Measurements from ENCODE around the gene PTPRK.

The PTPRK gene

DNA sequence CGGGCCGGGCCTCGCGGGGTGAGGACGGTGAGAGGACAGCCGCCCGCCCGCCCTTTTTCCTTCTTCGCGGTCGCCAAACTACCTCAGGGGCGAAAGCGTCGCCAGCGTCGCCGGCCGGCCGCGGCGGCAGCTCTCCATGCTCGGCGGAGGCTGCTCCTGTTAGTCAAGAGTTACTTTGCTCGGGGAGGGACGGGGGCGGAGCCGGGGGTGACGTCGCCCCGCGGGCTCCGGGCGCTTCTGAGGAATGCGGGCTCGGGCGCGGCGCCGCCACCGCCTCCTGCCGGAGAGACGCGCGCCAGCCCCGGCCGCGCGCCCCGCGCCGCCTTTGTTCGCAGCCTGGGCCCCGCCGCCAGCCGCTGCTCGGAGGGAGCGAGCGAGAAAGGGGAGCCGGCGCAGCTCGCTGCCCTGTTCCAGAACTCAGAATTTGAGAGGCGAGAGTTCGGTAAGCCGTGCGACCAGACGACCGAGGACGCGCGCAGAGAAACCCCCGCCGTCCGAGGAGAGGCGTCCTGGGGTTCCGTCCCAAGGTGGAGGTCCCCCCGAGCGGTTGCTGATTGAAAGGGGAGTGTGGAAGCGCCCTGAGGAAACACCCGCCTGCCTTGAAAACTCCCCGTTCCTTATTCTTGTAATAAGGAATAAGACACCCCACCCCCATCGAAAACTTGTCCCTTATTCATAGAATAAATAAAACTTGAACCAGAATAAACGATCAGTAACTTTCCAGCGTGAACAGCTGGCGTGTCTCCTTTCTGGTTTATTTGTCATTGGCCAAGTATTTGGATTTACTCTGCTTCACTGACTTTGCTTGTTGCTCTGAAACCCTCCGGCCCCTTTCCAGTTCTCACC, at the start of gene PTPRK:
Gene PTPRK (minus strand): TSS at position 164 of the 846 bp plus-strand sequence. CDS start 241 bp downstream, outside the sequence.
- H3K36me3 ChIP-seq: no peaks in the 10 kb centered on the region
- H3K4me3 ChIP-seq (ENCODE audit: low read depth, low read length): peak within 1 kb of the TSS; percentile 95
- peak within 1 kb of the TSS; percentile 97 for H3K27ac ChIP-seq
- H3K9me3 ChIP-seq (ENCODE audit: severe bottlenecking): no peaks in the 10 kb centered on the region
- H3K27me3 ChIP-seq (ENCODE audit: insufficient read depth, low read depth, severe bottlenecking): no peaks in the 10 kb centered on the region
- TF ChIP-seq, protein P1, sequence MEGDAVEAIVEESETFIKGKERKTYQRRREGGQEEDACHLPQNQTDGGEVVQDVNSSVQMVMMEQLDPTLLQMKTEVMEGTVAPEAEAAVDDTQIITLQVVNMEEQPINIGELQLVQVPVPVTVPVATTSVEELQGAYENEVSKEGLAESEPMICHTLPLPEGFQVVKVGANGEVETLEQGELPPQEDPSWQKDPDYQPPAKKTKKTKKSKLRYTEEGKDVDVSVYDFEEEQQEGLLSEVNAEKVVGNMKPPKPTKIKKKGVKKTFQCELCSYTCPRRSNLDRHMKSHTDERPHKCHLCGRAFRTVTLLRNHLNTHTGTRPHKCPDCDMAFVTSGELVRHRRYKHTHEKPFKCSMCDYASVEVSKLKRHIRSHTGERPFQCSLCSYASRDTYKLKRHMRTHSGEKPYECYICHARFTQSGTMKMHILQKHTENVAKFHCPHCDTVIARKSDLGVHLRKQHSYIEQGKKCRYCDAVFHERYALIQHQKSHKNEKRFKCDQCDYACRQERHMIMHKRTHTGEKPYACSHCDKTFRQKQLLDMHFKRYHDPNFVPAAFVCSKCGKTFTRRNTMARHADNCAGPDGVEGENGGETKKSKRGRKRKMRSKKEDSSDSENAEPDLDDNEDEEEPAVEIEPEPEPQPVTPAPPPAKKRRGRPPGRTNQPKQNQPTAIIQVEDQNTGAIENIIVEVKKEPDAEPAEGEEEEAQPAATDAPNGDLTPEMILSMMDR (IDR thresholded peaks at IDR 0.05; ENCODE audit: low read depth, low read length): peak; percentile 51
- DNase-seq: peak; percentile 94

DNA sequence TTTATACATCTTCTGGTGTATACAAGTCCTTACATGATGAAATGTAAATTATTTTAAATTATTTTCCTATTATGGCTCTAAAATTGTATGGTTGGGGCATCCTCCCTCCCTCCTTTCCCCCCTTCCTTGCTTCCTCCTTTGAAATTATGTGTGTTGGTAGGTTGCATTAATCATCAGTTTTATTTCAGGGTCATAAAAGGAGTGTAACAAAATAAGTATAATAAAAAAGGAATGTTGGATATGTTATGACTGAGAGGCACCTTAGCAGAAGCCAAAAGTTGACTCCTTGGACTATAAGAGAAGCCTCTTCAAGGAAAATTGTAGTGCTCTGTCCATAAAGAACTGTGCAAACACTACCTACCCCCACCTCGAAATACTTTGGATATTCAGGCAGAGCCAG, 46.6 kb upstream of the PTPRK start:
- H3K4me3 ChIP-seq (ENCODE audit: low read depth, low read length): no peak overlapping the region
- no peaks in the 10 kb centered on the region for H3K9me3 ChIP-seq (ENCODE audit: severe bottlenecking)
- H3K36me3 ChIP-seq: no peaks in the 10 kb centered on the region
- H3K27me3 ChIP-seq (ENCODE audit: insufficient read depth, low read depth, severe bottlenecking): no peaks in the 10 kb centered on the region
- H3K27ac ChIP-seq: no peak overlapping the region
- TF ChIP-seq, protein P1 (IDR thresholded peaks at IDR 0.05; ENCODE audit: low read depth, low read length): no peak
- no peak for DNase-seq

DNA sequence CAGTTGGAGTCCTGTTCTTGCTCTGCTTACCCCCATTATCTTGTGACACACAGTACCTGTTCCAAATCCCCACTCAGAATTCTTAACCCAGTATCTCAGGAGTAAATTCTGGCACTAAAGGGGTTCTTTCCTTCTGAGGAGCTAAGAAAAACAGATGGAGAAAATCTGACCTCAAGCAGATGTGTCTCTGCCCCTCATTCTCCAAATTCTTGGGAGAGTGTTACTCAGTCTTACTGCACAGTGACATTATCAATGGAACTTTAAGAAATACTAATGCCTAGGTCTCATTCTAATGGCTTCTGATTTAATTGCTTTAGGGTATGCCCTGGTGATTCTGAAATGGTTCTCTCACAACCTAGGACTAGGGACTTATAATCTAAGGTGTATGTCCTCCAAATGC, 40.6 kb upstream of the PTPRK start:
- H3K36me3 ChIP-seq: no peaks in the 10 kb centered on the region
- TF ChIP-seq, protein P1 (IDR thresholded peaks at IDR 0.05; ENCODE audit: low read depth, low read length): no peak
- no peak overlapping the region for H3K27ac ChIP-seq
- H3K27me3 ChIP-seq (ENCODE audit: insufficient read depth, low read depth, severe bottlenecking): no peaks in the 10 kb centered on the region
- no peak overlapping the region for H3K4me3 ChIP-seq (ENCODE audit: low read depth, low read length)
- H3K9me3 ChIP-seq (ENCODE audit: severe bottlenecking): no peaks in the 10 kb centered on the region
- no peak for DNase-seq

DNA sequence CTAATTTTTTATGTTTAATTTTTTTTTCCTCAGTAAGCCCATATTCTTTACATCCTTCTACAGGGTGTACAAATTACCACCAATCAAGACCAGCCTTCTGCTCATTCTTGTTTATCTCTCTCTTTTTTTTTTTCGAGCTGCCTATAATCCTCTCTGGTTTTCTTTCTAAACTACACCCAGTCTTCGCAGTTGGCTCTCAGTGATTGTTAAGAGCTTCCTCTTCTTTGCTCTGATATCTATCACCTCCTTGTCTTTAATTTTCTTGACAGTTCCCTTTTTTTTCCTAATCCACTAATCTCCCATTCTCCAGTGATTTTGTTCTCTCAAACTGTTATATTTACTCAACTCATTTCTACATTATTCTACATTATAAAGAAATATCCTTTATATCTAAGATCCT, 38.5 kb upstream of the PTPRK start:
- H3K27me3 ChIP-seq (ENCODE audit: insufficient read depth, low read depth, severe bottlenecking): no peaks in the 10 kb centered on the region
- H3K27ac ChIP-seq: no peak overlapping the region
- H3K9me3 ChIP-seq (ENCODE audit: severe bottlenecking): no peaks in the 10 kb centered on the region
- no peaks in the 10 kb centered on the region for H3K36me3 ChIP-seq
- no peak for DNase-seq
- TF ChIP-seq, protein P1 (IDR thresholded peaks at IDR 0.05; ENCODE audit: low read depth, low read length): no peak
- H3K4me3 ChIP-seq (ENCODE audit: low read depth, low read length): no peak overlapping the region

DNA sequence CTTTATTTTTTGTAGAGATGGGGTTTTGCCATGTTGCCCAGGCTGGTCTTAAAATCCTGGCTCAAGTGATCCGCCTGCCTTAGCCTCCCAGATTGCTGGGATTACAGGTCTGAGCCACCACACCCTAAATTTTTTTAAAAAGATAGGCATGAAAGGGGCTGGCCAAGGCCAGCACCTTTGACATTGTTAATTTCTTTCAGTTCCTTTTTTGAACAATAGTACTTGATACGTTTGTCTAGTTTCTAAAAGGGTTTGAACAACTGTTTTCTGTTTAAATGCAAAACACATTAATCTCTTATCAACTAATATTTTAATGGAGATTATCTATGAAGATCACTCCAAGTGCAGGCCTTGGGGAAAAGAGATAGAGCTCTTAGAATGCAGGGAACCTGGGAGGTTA, 37.6 kb upstream of the PTPRK start:
- no peaks in the 10 kb centered on the region for H3K27me3 ChIP-seq (ENCODE audit: insufficient read depth, low read depth, severe bottlenecking)
- TF ChIP-seq, protein P1 (IDR thresholded peaks at IDR 0.05; ENCODE audit: low read depth, low read length): no peak
- H3K36me3 ChIP-seq: no peaks in the 10 kb centered on the region
- no peaks in the 10 kb centered on the region for H3K9me3 ChIP-seq (ENCODE audit: severe bottlenecking)
- no peak for DNase-seq
- no peak overlapping the region for H3K27ac ChIP-seq
- H3K4me3 ChIP-seq (ENCODE audit: low read depth, low read length): no peak overlapping the region
